ENCODE data around the gene LIN28B. TPM values are rescaled to one million over a fixed set of nuclear protein-coding genes. Genes with fewer than 3 reads are reported as not detected.

Gene LIN28B
- total RNA-seq, 1 experiment from 2014 or later, result 0.25 TPM

DNA sequence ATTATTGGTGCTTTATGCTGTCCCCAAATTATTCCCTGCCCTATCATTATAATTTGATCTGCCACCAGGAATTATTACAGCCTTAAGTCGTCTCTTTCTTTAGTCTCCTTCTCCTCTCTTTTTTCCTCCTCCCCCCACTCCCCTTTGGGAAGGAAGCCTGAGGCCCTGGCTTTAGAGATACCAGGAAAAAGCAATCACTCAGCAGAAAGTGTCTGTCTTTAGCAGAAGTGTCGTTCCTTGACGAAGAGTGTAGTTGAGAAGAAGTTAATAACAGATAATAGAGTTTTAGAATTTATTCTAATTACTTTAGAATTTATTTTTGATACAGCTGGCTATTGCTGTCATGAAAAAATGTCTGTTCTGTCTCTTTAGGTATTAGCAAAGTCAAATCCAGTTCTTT lies 16.5 kb downstream of the LIN28B start:
- Histone ChIP-seq H3K27ac (ENCODE audit: low read depth, low read length) (no peak overlapping the region), H3K4me2 (ENCODE audit: low read length) (no peak overlapping the region), H3K4me1 (ENCODE audit: control insufficient read depth in 1 of 2, insufficient read depth in 2 of 2, low read length in 2 of 2) (no peaks in the 10 kb centered on the region), H3K36me3 (ENCODE audit: control insufficient read depth in 1 of 2, insufficient read depth in 2 of 2, low read length in 2 of 2) (no peaks in the 10 kb centered on the region), H4K20me1 (ENCODE audit: insufficient read depth) (no peaks in the 10 kb centered on the region), H3K79me2 (ENCODE audit: insufficient read depth, low read length) (no peaks in the 10 kb centered on the region), H3K9me3 (ENCODE audit: control insufficient read depth in 1 of 2, insufficient read depth in 1 of 2, low read depth in 1 of 2, low read length in 2 of 2) (no peaks in the 10 kb centered on the region), H3K27me3 (ENCODE audit: insufficient read depth, low read length) (no peaks in the 10 kb centered on the region), H3K4me3 (replicated peaks in 1 of 2; ENCODE audit: low read depth in 1 of 2, low read length in 2 of 2) (no peak overlapping the region), H3K9ac (ENCODE audit: low read length) (no peak overlapping the region), H2AFZ (ENCODE audit: low read depth, low read length, poor library complexity, severe bottlenecking) (no peak overlapping the region), H3K9me2 (ENCODE audit: insufficient read depth) (no peaks in the 10 kb centered on the region)
- DNase-seq (ENCODE audit: low read depth, low spot score) (no peak), ATAC-seq (no peak)
- no peak for TF ChIP-seq FOSL1 (IDR thresholded peaks at IDR 0.05; ENCODE audit: low read depth)
- no peak for TF ChIP-seq POLR2AphosphoS5 (IDR thresholded peaks at IDR 0.05; ENCODE audit: low read depth, low read length)
- no TSS peak for BruUV-seq (replicated peaks)
- ChIA-PET RAD21 (ENCODE audit: low non-redundant PET in 1 of 2, low total read pairs in 2 of 2, uncharacterized antibody in 2 of 2, unreplicated experiment in 2 of 2) (no interaction called here), POLR2A (no interaction called here), CTCF (no interaction called here)
- intact Hi-C loops (cut with micrococcal nuclease), result no loop called here

GRCh38 chr6:104983296-104983695 lies 26.4 kb downstream of the LIN28B start:
- no peaks in the 10 kb centered on the region for H3K36me3 ChIP-seq (ENCODE audit: control insufficient read depth in 1 of 2, insufficient read depth in 2 of 2, low read length in 2 of 2)
- no TSS peak for BruUV-seq (replicated peaks)
- CTCF ChIA-PET, result no interaction called here
- no peaks in the 10 kb centered on the region for H3K27me3 ChIP-seq (ENCODE audit: insufficient read depth, low read length)
- H4K20me1 ChIP-seq (ENCODE audit: insufficient read depth), result no peaks in the 10 kb centered on the region
- H3K4me1 ChIP-seq (ENCODE audit: control insufficient read depth in 1 of 2, insufficient read depth in 2 of 2, low read length in 2 of 2), result no peaks in the 10 kb centered on the region
- RAD21 ChIA-PET (ENCODE audit: low non-redundant PET in 1 of 2, low total read pairs in 2 of 2, uncharacterized antibody in 2 of 2, unreplicated experiment in 2 of 2), result no interaction called here
- TF ChIP-seq SRF (IDR thresholded peaks at IDR 0.05; ENCODE audit: low read depth) (no peak), TCF7L2 (IDR thresholded peaks at IDR 0.05; ENCODE audit: borderline replicate concordance, extremely low read depth, insufficient read depth, insufficient read length) (no peak)
- H3K27ac ChIP-seq (ENCODE audit: low read depth, low read length), result no peak overlapping the region
- no peaks in the 10 kb centered on the region for H3K9me2 ChIP-seq (ENCODE audit: insufficient read depth)
- no peaks in the 10 kb centered on the region for H3K79me2 ChIP-seq (ENCODE audit: insufficient read depth, low read length)
- intact Hi-C loops (cut with micrococcal nuclease), result no loop called here
- no peak for DNase-seq (ENCODE audit: low read depth, low spot score)
- no peak overlapping the region for H3K4me3 ChIP-seq (replicated peaks in 1 of 2; ENCODE audit: low read depth in 1 of 2, low read length in 2 of 2)
- no peak overlapping the region for H3K4me2 ChIP-seq (ENCODE audit: low read length)
- no peak for ATAC-seq
- POLR2A ChIA-PET, result no interaction called here
- no peak overlapping the region for H3K9ac ChIP-seq (ENCODE audit: low read length)
- H2AFZ ChIP-seq (ENCODE audit: low read depth, low read length, poor library complexity, severe bottlenecking), result no peak overlapping the region
- no peaks in the 10 kb centered on the region for H3K9me3 ChIP-seq (ENCODE audit: control insufficient read depth in 1 of 2, insufficient read depth in 1 of 2, low read depth in 1 of 2, low read length in 2 of 2)

DNA sequence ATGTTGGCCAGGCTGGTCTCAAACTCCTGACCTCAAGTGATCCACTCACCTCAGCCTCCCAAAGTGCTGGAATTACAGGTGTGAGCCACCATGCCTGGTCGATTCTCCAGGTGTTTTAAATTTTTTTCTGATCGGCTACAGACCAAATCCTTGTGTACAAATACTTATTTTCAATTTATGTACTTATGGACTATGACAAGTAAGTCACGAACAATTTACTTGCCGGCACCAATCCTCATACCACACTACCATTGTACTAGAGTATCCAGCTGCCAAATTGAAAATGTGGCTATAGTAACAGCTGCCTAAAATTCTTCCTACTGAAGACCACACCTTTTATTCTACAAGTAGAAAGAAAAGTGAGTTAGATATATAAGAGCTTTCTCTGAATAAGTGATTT lies 26.9 kb downstream of the LIN28B start:
- no TSS peak for BruUV-seq (replicated peaks)
- Histone ChIP-seq H3K4me2 (ENCODE audit: low read length) (no peak overlapping the region), H3K4me3 (replicated peaks in 1 of 2; ENCODE audit: low read depth in 1 of 2, low read length in 2 of 2) (no peak overlapping the region), H3K36me3 (ENCODE audit: control insufficient read depth in 1 of 2, insufficient read depth in 2 of 2, low read length in 2 of 2) (no peaks in the 10 kb centered on the region), H3K9me2 (ENCODE audit: insufficient read depth) (no peaks in the 10 kb centered on the region), H3K27ac (ENCODE audit: low read depth, low read length) (no peak overlapping the region), H3K27me3 (ENCODE audit: insufficient read depth, low read length) (no peaks in the 10 kb centered on the region), H3K9me3 (ENCODE audit: control insufficient read depth in 1 of 2, insufficient read depth in 1 of 2, low read depth in 1 of 2, low read length in 2 of 2) (no peaks in the 10 kb centered on the region), H3K9ac (ENCODE audit: low read length) (no peak overlapping the region), H3K4me1 (ENCODE audit: control insufficient read depth in 1 of 2, insufficient read depth in 2 of 2, low read length in 2 of 2) (no peaks in the 10 kb centered on the region), H2AFZ (ENCODE audit: low read depth, low read length, poor library complexity, severe bottlenecking) (no peak overlapping the region), H3K79me2 (ENCODE audit: insufficient read depth, low read length) (no peaks in the 10 kb centered on the region), H4K20me1 (ENCODE audit: insufficient read depth) (no peaks in the 10 kb centered on the region)
- ChIA-PET RAD21 (ENCODE audit: low non-redundant PET in 1 of 2, low total read pairs in 2 of 2, uncharacterized antibody in 2 of 2, unreplicated experiment in 2 of 2) (no interaction called here), CTCF (no interaction called here), POLR2A (no interaction called here)
- DNase-seq (ENCODE audit: low read depth, low spot score), result no peak
- intact Hi-C loops (cut with micrococcal nuclease), result no loop called here
- ATAC-seq, result no peak
- TF ChIP-seq POLR2A (IDR thresholded peaks at IDR 0.05; ENCODE audit: borderline replicate concordance, extremely low read depth, insufficient read depth, insufficient read length), result no peak
- no peak for TF ChIP-seq CEBPB (IDR thresholded peaks at IDR 0.05; ENCODE audit: low read depth)
- no peak for TF ChIP-seq RAD21 (IDR thresholded peaks at IDR 0.05; ENCODE audit: low read depth)
- TF ChIP-seq EZH2phosphoT487 (IDR thresholded peaks at IDR 0.05; ENCODE audit: borderline replicate concordance), result no peak
- no peak for TF ChIP-seq EGR1 (IDR thresholded peaks at IDR 0.05; ENCODE audit: low read depth)
- TF ChIP-seq CBX3 (IDR thresholded peaks at IDR 0.05; ENCODE audit: low read depth), result no peak
- no peak for TF ChIP-seq FOSL1 (IDR thresholded peaks at IDR 0.05; ENCODE audit: low read depth)
- no peak for TF ChIP-seq JUND (IDR thresholded peaks at IDR 0.05)
- TF ChIP-seq ELF1 (IDR thresholded peaks at IDR 0.05; ENCODE audit: borderline replicate concordance, low read depth), result no peak
- no peak for TF ChIP-seq EZH2 (IDR thresholded peaks at IDR 0.05)
- TF ChIP-seq, protein P1, sequence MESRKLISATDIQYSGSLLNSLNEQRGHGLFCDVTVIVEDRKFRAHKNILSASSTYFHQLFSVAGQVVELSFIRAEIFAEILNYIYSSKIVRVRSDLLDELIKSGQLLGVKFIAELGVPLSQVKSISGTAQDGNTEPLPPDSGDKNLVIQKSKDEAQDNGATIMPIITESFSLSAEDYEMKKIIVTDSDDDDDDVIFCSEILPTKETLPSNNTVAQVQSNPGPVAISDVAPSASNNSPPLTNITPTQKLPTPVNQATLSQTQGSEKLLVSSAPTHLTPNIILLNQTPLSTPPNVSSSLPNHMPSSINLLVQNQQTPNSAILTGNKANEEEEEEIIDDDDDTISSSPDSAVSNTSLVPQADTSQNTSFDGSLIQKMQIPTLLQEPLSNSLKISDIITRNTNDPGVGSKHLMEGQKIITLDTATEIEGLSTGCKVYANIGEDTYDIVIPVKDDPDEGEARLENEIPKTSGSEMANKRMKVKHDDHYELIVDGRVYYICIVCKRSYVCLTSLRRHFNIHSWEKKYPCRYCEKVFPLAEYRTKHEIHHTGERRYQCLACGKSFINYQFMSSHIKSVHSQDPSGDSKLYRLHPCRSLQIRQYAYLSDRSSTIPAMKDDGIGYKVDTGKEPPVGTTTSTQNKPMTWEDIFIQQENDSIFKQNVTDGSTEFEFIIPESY (IDR thresholded peaks at IDR 0.05; ENCODE audit: extremely low read depth, insufficient replicate concordance, low read length), result no peak

Measured in HCT116 (cell line).